GM23338 (cell line): ENCODE measurements around the gene CYSLTR2.

ENCODE experiments used
- CREB1 ChIP-seq: fragments of 250-450 bp; sonication (Bioruptor Pico); IDR thresholded peaks from 2 replicates; pipeline ENCODE4 v1.5.0; 2020; ENCODE audit warnings: low read depth, mild to moderate bottlenecking, moderate library complexity
- EZH2 ChIP-seq: fragments of 200-600 bp; sonication (generic); IDR thresholded peaks from one replicate; pipeline ENCODE4 v1.8.0; 2017; ENCODE audit warnings: antibody characterized with exemption, mild to moderate bottlenecking, low read depth; ENCODE audit not compliant: unreplicated experiment
- TF ChIP-seq, protein P1 (sequence below), 2 experiments: fragments of 200-600 bp in 1 of 2; sonication (generic) in 1 of 2; conservative IDR thresholded peaks; 2 replicates each; pipeline versions ENCODE4 v1.5.1 to v1.6.1; 2016 to 2017; ENCODE audit warnings: antibody characterized with exemption in 2 of 2, low read depth in 2 of 2, mild to moderate bottlenecking in 2 of 2, moderate library complexity in 1 of 2
- TF ChIP-seq, protein P2 (sequence below): IDR thresholded peaks from one replicate; pipeline ENCODE4 v1.6.1; 2018; ENCODE audit warnings: antibody characterized with exemption; ENCODE audit not compliant: unreplicated experiment

DNA sequence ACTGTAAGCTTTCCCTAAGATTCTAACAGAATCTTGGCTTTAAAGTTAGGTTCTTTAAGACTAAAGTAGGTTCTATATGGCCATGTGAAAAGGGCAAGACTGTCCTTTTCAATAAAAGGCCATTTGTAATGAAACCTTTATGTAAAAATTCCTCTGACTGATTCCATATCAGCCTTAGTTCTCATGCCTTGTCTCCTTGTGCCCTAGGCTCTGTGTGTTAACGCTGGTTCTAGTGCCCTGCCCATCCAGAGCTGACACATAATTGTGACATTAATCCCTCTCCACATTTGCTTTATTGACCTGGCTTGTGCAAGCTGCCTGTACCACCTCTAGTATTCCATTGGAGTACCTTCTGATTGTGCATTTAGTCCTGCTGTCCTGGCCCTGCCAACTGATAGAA, 28.2 kb downstream of the CYSLTR2 start:
- TF ChIP-seq EZH2 = no peak
- TF ChIP-seq, protein P1, sequence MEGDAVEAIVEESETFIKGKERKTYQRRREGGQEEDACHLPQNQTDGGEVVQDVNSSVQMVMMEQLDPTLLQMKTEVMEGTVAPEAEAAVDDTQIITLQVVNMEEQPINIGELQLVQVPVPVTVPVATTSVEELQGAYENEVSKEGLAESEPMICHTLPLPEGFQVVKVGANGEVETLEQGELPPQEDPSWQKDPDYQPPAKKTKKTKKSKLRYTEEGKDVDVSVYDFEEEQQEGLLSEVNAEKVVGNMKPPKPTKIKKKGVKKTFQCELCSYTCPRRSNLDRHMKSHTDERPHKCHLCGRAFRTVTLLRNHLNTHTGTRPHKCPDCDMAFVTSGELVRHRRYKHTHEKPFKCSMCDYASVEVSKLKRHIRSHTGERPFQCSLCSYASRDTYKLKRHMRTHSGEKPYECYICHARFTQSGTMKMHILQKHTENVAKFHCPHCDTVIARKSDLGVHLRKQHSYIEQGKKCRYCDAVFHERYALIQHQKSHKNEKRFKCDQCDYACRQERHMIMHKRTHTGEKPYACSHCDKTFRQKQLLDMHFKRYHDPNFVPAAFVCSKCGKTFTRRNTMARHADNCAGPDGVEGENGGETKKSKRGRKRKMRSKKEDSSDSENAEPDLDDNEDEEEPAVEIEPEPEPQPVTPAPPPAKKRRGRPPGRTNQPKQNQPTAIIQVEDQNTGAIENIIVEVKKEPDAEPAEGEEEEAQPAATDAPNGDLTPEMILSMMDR (conservative IDR thresholded peaks at IDR 0.05; ENCODE audit: low read depth in 2 of 2) = no peak
- TF ChIP-seq, protein P2, sequence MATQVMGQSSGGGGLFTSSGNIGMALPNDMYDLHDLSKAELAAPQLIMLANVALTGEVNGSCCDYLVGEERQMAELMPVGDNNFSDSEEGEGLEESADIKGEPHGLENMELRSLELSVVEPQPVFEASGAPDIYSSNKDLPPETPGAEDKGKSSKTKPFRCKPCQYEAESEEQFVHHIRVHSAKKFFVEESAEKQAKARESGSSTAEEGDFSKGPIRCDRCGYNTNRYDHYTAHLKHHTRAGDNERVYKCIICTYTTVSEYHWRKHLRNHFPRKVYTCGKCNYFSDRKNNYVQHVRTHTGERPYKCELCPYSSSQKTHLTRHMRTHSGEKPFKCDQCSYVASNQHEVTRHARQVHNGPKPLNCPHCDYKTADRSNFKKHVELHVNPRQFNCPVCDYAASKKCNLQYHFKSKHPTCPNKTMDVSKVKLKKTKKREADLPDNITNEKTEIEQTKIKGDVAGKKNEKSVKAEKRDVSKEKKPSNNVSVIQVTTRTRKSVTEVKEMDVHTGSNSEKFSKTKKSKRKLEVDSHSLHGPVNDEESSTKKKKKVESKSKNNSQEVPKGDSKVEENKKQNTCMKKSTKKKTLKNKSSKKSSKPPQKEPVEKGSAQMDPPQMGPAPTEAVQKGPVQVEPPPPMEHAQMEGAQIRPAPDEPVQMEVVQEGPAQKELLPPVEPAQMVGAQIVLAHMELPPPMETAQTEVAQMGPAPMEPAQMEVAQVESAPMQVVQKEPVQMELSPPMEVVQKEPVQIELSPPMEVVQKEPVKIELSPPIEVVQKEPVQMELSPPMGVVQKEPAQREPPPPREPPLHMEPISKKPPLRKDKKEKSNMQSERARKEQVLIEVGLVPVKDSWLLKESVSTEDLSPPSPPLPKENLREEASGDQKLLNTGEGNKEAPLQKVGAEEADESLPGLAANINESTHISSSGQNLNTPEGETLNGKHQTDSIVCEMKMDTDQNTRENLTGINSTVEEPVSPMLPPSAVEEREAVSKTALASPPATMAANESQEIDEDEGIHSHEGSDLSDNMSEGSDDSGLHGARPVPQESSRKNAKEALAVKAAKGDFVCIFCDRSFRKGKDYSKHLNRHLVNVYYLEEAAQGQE = no peak
- TF ChIP-seq CREB1 = no peak
